CD4-positive, alpha-beta T cell treated with Interleukin-12 subunit alpha and Interleukin-12 subunit beta, for 1 hour (primary cell): ENCODE data around the gene RNASEH2B.
A peak's percentile ranks its signal among the peaks of the same experiment; 100 is the strongest.

Source experiments
- DNase-seq: peaks from one replicate; pipeline ENCODE4 v3.0.0-alpha.2; 2020

RNASEH2B gene

GRCh38 chr13:50942630-50943311 lies 33.2 kb downstream of the RNASEH2B start:
- no peak for DNase-seq

DNA sequence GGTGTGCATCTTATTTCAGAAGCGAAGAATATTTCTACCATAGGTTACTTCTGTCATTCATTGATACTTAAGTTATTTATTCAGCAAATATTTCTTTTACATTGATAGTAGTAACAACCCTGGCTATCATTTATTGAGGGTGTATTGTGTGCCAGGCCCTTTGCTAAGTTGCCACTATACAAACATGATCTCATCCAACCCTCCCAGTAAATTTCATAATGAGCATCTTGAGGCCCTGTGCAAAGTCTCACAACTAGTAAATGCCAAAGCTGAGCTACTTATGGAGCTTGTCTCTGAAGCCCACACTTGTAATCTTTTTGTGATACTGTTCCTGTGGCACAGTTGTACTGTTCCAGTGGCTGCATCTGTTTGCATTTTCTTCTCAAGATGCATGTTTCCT lies 36.1 kb downstream of the RNASEH2B start:
- DNase-seq, result no peak

GRCh38 chr13:50948601-50949000 lies 39.0 kb downstream of the RNASEH2B start:
- no peak for DNase-seq

- DNase-seq, result no peak
Observed at GRCh38 chr13:50950849-50951248, 41.3 kb downstream of the RNASEH2B start.

- no peak for DNase-seq
Observed at GRCh38 chr13:50951366-50951765, 41.8 kb downstream of the RNASEH2B start.

DNA sequence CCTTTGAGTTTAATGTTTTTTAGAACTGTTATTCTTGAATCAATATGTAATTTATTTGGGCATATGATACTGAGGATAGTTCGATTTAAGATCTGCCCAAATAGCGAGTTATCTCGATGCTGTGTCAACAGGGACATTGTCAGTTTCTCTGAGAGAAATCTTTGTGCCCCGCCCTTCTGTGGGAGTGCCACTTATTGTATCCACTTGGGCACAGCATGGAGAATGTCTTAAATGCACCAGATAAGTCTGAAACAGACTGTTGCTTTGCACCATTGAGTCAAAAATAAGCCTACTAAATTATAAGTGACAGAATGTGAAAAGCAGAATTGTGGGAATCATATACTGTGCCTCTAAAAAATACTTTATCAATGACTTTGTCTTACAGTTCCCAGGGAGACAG lies 45.6 kb downstream of the RNASEH2B start:
- DNase-seq, result no peak

DNA sequence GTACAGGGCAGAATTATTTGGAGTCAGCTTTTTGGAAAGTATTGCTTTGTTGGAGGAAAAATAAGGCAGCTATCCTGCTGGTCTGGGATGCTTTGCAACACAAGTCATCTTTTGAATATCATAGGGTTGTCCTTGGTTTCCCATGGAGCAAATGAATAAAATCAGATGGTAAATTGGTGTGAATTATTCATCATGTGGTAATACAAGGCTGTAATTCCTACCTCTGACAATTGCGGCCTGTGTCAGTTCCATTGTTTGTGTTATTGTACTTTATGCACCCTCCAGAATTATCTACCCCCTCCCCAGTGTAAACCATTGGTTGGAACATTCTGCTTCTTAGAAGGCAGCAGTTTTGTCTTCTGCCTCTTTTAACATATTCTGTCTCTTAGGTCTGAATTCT lies 46.2 kb downstream of the RNASEH2B start:
- no peak for DNase-seq

- DNase-seq, result peak; percentile 6
Observed at GRCh38 chr13:50957620-50958019, 48.0 kb downstream of the RNASEH2B start.

- no peak for DNase-seq
Observed at GRCh38 chr13:50969691-50970090, 60.1 kb downstream of the RNASEH2B start.

DNA sequence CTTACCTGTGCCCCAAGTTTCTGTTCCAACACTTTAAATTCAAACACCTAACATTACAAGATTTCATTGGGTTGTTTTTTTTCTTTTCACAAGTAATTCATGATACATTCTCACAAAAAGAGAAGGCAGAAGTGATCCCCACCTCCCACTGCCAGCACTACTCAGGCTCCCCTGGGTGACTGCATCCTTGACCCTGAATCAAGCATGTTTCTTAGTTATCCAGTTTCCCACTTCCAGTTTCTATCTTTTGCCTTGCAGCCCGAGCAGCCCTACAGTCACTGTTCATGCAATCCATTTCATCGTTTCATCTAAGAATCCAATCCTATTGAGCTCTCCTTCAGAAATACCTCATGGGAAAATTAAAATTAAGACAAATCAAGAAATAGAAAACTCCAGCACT lies 61.4 kb downstream of the RNASEH2B start:
- DNase-seq, result no peak

DNA sequence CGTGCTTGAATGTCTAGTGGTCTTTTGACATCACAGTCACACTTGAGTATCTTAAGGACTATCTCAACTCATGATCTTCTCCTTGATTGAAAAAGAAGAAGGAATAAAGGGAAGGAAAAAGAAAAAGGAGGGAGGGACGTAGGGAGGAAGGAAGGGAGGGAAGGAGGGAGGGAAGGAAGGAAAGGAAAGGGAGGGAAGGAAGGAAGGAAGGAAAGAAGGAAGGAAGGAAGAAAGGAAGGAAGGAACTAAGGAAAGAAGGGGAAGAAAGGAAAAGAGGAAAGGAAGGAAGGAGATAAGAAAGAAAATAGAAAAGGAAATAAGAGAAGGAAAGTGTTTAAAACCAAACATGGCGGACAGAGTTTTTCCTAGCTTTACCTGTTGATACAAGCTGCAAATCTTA lies 64.7 kb downstream of the RNASEH2B start:
- no peak for DNase-seq

DNA sequence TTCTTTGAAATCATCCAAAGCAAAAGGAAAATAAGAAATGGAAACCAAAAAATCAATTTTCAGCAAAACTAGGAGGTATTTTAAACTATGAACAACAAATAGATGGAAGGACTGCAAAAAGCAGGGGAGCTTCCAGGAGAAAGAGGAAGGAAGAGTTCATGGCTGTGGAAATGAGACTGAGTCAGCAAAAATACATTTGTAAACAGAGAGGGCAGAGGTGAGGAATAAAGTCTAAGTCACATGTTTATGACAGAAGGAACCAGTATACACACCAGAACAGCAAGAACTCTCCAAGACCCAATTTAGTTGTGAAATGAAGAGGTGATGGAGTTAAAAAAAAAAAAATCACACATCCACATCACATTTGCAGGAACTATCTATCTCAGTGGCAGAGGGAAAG lies 69.6 kb downstream of the RNASEH2B start:
- no peak for DNase-seq

DNA sequence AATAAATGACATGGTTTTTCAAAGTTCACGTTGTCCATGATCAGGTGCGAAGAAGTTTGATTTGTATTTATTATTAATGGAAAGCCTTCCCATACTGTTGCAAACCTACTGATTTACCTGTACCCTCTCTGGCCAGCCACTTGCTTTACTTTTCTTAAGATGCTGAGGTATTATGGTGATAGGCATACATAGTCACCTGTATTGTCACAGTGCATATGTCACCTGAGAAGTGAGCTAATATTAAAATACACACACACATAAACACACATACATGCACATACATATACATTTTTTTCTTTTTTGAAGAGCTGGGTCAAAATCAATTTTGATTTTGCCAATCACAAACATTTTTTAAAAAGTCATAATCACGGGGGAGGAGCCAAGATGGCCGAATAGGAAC lies 72.1 kb downstream of the RNASEH2B start:
- no peak for DNase-seq

DNA sequence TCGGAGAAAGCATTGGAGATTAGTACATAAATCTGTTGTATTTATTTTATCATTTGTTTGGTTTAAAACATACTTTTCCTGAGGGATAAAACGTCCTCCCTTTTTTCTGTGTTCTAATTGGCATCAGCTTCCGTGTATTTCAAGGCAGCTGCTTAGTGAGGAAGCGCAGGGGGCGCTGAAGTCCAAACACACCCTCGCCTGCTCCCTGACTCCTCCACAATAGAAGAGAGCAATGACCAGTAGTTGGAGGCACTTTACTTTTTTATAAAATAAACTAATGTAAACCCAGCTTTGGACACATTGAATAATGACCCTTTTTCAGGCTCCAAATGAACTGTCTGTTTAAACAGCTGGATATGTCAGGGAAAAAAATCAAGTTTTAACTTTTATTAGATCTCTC lies 79.9 kb downstream of the RNASEH2B start:
- no peak for DNase-seq

DNA sequence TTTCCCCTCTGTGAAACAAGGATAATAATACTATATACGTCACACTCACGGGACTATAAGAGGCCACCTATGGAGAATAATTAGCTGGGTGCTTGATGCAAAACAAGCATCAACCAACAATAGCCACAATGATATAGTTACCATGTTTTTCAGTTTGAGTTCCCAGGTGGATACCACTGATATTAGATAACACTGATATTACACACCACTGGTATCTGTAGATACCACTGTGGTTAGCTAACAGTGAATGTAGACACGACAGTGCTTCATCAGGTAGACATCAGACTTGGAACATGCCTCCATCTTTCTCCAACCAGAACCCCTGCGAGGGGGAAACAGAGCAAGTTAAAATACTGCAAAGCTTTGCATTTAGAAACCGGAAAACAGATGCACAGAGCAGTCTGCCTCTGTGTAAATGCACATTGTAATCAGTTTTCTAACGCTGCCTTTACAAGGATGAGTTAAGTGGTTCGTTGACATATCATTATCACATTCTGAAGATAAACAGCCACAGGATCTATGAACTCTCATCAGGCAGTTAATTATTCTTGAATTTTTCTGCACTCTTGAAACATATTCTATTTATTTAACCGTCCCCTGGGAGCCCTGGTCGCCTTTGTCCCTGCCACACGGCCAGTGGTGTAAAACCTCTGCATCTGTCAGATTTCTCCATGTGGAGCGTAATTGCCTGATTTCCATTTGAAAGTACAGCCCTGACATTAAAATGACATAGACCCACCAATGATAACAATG lies 80.7 kb downstream of the RNASEH2B start:
- DNase-seq, result no peak

DNA sequence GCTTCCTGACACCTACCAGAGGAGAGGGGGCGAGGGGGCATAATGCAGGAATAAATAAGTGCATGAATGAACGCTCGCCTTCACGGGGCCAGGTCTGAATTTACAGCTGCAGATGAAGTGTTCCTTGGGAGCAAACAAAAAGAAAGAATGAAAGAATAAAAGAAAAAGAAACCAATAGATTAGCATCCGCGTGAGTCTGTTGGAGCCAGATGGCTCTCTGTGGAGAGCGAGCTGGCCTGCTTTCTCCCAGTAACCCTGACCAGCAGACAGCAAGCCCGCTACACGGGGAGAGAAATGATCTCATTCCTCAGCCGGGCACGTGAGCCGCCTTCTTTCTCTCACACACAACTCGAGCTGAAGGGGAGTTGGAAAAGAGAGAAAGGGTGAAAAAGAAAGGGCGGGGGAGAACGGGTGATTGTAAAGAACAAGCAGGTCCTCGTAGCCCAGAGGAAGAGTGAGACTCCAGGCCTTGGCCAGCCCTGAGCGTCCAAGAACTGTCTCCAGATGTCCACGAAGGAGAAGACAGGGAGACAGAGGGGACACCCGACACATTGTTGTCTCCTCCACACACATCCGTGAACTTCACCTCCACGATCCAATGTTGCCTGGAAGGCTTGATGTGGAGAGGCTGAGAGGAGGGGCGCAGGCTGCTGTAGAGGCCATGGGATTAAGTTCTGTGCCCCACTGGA lies 81.4 kb downstream of the RNASEH2B start:
- DNase-seq, result no peak

GRCh38 chr13:50991579-50992521 lies 82.3 kb downstream of the RNASEH2B start:
- DNase-seq, result peak; percentile 27

GRCh38 chr13:50993371-50993770 lies 83.8 kb downstream of the RNASEH2B start:
- DNase-seq, result no peak

DNA sequence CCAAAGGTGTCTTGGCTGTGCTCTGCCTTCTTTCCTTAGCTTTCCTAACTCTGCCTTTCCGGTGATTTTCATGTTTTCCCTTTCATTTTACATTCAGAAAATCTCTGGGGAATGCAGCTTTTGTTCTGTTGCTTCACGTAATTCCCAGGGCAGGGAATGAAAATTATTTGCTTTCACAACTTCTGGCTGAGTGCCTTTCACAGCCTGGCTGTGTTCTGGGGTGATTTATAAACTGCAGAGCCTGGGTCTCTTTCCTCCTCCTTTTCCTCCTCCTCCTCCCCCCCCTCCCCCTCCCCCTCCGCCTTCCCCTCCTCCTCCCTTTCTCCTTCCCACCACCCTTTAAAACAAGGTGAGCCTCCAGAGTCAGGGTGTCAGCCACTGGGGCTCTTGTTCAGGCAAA lies 84.3 kb downstream of the RNASEH2B start:
- no peak for DNase-seq

- no peak for DNase-seq
Observed at GRCh38 chr13:50994651-50995050, 85.1 kb downstream of the RNASEH2B start.

GRCh38 chr13:50995854-50996253 lies 86.3 kb downstream of the RNASEH2B start:
- no peak for DNase-seq

DNA sequence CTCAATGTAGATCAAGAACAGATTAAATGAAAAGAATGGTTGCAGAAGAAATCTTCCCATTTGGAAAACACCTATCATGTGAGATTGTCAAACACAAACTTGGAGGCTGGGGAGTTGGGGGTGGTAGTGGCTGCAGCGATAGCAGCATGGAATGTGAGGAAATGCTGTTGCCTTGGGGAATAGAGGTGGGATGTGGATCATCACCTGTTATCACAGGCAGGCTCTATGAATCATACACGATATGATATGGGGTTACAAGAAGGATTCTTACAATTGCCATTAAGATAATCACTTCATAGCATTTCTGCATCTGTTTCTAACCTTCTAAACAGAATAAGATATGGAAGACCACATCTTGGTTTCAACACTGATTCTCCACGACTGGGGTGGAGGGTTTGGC lies 88.7 kb downstream of the RNASEH2B start:
- DNase-seq, result no peak

DNA sequence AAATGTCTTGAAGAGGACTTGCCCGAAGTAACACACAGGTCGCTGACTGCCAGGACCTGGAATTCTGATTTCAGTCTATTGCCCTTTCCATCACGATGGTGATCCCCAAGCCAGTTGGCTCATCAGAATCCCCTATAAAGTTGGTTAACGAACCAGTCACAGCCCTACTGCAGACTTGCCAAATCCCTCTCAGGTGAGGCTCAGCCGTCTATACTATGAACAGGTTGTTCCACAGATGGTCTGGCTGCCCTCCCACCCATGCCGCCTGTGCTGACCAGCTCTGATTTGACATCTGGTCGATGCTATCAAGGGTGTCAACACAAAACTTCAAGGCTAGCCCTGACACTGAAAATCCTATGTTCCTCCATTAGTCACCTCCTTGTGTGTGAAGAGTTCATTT lies 90.0 kb downstream of the RNASEH2B start:
- DNase-seq, result no peak
